ENCODE measurements around the gene TBC1D9.
"Not testable (repeated sequence)": the region's sequence is repeated elsewhere in the genome, so short reads cannot be mapped to it uniquely, and the experiment has no call there.

Gene TBC1D9

GRCh38 chr4:140790765-140791164 is 34.6 kb upstream of the TBC1D9 start:
- DNase-seq (ENCODE audit: low read depth) = no peak
- H3K4me3 ChIP-seq (ENCODE audit: control insufficient read depth, low read depth, low read length) = no peak overlapping the region
- no peak for TF ChIP-seq CTCF (IDR thresholded peaks at IDR 0.05; ENCODE audit: control insufficient read depth, insufficient read depth, low read depth, low read length, missing control alignments)

GRCh38 chr4:140790171-140790570 is 34.0 kb upstream of the TBC1D9 start:
- H3K4me3 ChIP-seq (ENCODE audit: control insufficient read depth, low read depth, low read length) = no peak overlapping the region
- no peak for DNase-seq (ENCODE audit: low read depth)
- no peak for TF ChIP-seq CTCF (IDR thresholded peaks at IDR 0.05; ENCODE audit: control insufficient read depth, insufficient read depth, low read depth, low read length, missing control alignments)

- TF ChIP-seq CTCF (IDR thresholded peaks at IDR 0.05; ENCODE audit: control insufficient read depth, insufficient read depth, low read depth, low read length, missing control alignments) = no peak
These were observed 33.6 kb upstream of the TBC1D9 start for GRCh38 chr4:140789759-140790158.

GRCh38 chr4:140782787-140783186 is 26.6 kb upstream of the TBC1D9 start:
- not testable (repeated sequence) for DNase-seq (ENCODE audit: low read depth); H3K4me3 ChIP-seq (ENCODE audit: control insufficient read depth, low read depth, low read length)

More at GRCh38 chr4:140789759-140790158, 33.6 kb upstream of the TBC1D9 start:
- no peak for DNase-seq (ENCODE audit: low read depth)
- H3K4me3 ChIP-seq (ENCODE audit: control insufficient read depth, low read depth, low read length) = no peak overlapping the region

- no peak overlapping the region for H3K4me3 ChIP-seq (ENCODE audit: control insufficient read depth, low read depth, low read length)
- no peak for DNase-seq (ENCODE audit: low read depth)
- no peak for TF ChIP-seq CTCF (IDR thresholded peaks at IDR 0.05; ENCODE audit: control insufficient read depth, insufficient read depth, low read depth, low read length, missing control alignments)
These were observed 25.4 kb upstream of the TBC1D9 start for GRCh38 chr4:140781596-140781995.

GRCh38 chr4:140777894-140778293 is 21.7 kb upstream of the TBC1D9 start:
- DNase-seq (ENCODE audit: low read depth) = no peak
- H3K4me3 ChIP-seq (ENCODE audit: control insufficient read depth, low read depth, low read length) = no peak overlapping the region
- no peak for TF ChIP-seq CTCF (IDR thresholded peaks at IDR 0.05; ENCODE audit: control insufficient read depth, insufficient read depth, low read depth, low read length, missing control alignments)

GRCh38 chr4:140777386-140777785 is 21.2 kb upstream of the TBC1D9 start:
- no peak for TF ChIP-seq CTCF (IDR thresholded peaks at IDR 0.05; ENCODE audit: control insufficient read depth, insufficient read depth, low read depth, low read length, missing control alignments)
- no peak for DNase-seq (ENCODE audit: low read depth)
- H3K4me3 ChIP-seq (ENCODE audit: control insufficient read depth, low read depth, low read length) = no peak overlapping the region

All from AG09309 (cell line).